GM18909 (cell line): ENCODE results near the gene ANXA4.
"Not testable (repeated sequence)": the region's sequence is repeated elsewhere in the genome, so short reads cannot be mapped to it uniquely, and the experiment has no call there.

Source experiments
- ATAC-seq: cut with Tn5 transposase; IDR thresholded peaks from one replicate; pipeline ENCODE4 v1.9.1; 2021; ENCODE audit warnings: mild to moderate bottlenecking; ENCODE audit not compliant: unreplicated experiment, poor library complexity

Gene ANXA4

DNA sequence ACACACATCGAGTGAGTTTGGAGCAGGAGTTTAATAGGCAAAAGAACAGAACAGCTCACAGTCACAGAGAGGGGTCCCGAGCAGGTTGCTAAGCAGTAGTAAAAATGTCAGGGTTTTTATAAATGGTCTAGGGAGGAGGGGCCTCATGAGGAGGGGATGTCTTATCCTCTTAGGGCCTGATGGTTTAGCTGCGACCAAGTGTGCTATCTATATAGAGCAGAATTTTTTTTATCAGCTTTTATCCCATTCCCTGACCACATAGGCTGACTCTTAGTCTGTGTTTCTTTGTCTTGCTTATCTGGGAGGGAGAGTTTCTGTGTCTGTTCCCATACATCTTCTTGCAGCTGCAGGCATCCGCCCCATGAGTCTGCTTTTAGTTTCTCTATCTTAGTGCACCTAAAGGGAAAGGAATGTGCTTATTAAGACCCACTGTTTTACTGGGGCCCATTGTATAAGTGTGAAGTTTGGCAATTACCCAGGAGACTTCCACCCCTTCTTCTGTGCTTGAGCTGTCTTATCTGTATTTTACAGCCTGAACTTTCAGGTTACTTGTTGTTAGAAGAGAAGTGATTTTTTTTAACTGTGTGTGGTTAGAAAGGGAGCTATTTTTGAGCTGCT is 57.1 kb downstream of the ANXA4 start:
- ATAC-seq, result peak; percentile 46

DNA sequence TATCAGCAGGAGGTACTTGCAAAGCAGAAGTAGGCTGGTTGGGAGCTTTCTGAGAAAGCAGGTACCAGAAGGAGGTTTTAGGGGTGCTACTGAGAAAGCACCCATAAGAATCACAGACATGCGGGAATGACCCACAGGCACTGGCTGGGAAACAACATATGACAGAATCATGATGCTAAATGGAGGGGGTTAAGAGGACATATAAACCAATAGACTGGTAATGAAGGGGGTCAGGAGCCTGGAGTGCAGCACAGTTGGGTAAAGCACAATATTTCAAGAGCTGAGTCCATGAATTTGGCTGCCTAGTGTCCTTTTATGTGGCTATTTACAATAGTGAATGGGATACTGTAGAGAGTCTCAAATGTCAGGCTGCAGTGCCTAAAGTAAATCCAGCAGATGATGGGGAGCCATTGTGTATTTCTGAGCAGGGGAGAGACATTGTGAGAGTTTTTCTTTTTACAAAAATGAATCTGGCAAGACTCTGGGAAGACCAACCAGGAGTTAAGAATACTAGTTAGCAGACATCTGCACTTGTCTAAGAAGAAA is 59.9 kb downstream of the ANXA4 start:
- ATAC-seq, result no peak

DNA sequence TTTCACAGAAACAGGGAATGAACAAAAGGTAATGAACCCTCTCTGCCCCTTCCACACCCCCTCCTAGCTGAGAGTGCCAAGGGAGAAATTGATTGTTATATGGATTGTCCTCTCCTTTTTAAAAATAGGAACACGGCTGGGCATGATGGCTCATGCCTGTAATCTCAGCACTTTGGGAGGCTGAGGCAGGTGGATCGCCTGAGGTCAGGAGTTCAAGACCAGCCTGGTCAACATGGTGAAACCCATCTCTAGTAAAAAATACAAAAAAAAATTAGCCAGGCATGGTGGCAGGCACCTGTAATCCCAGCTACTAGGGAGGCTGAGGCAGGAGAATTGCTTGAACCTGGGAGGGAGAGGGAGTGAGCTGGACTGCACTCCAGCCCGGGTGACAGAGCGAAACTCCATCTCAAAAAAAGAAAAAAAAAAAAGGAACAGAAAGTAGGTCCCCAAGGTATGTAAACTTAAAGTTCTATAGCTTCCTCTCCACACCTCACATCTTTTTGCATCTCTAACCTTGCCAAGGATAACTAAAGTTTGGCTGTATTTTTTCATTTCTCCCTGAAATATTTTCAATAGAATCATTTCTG is 60.9 kb downstream of the ANXA4 start:
- peak; percentile 54 for ATAC-seq

DNA sequence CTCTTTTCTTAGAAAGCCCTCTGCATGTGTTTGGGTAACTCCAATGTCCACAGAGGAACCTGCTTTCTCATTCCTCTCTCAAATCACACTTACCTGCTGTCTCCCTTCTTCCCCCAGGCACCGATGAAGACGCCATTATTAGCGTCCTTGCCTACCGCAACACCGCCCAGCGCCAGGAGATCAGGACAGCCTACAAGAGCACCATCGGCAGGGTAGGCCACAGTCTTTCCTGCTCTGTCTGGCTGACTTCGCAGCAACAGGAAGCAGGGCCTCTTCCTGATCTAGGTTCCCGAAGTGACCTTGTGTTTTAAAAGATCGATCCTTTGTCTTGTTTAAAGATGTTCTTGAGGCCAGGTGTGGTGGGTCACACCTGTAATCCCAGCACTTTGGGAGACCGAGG is 62.5 kb downstream of the ANXA4 start:
- no peak for ATAC-seq

DNA sequence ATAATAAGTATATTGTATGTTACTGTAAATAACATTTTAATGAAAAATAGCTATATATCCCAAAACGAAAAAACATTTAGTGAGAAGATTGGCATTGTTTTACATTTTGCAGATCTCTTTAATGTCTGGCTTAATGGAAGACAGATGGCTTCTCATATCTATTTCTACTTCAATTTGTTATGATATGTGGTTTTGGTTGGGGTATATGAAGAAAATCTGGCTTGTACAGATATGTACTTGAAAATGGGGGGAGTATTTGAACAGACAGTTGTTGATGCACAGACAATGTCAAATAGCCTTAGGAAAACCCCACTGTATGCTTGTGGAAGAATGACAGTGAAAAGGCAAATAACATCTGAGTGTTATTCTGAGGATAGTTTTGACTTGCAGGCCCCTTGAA is 64.0 kb downstream of the ANXA4 start:
- no peak for ATAC-seq

DNA sequence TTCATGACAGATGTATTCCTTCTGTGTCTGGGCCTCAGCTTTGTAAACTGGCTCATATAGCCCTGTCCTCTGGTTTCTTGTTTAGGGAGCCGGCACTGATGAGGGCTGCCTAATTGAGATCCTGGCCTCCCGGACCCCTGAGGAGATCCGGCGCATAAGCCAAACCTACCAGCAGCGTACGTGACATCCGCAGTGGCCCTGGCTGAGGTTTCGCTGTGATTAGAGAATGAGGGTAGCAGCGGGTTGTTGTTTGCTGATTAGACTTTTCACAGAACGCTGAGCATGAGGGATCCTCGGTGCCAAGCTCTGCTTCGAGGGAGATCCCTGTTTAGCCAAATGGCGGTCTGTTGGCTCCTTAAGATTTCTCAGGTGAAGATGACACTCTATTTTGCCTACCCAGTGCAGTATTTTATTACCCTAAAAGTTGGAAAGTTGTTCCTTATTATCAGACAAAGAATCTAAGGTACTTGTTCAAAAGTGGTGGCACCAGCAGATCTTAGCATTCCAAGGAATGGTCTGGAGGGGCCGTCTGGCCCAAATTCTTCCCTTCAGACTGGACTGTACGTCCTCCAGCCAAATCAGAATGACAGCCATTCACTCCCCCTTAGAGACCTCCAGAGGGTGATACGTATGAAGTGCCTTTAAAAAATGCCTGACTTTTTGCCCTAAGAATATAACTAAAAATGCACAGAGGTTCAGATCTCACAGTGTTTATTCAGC is 66.0 kb downstream of the ANXA4 start:
- no peak for ATAC-seq

DNA sequence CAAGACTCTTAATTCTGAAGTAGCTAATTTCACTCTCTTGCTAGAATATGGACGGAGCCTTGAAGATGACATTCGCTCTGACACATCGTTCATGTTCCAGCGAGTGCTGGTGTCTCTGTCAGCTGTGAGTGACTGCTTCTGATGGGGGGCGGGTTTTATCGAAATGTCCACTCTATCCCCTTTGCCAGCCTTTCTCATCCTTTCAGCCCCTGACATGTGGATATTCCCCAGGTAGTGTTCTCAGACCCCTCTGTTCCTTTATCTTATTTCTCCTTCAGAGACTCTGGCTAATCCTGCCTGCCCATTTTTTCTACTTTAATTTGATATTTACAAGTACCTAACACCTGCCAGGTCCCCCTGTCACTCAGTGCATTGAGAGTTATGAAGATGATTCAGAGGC is 68.6 kb downstream of the ANXA4 start:
- ATAC-seq, result no peak

DNA sequence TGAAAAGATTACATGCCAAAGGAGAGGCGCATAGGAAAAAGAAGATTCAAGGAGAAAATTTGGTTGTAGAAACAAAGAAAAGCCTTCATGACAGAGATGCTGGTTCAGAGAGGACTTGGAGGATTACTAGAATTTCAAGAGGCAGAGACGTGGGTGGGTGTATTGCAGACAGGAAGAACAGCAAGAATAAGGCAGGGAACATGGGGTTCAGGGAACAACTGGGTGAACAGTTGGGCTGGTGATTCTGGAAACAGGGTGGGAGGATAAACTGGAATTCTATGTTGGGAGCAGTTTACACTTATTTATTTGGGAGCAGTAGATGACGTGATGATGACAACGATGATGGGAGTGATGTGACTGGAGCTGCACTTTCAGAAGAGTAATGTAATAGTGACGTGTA is 69.1 kb downstream of the ANXA4 start:
- ATAC-seq, result no peak

DNA sequence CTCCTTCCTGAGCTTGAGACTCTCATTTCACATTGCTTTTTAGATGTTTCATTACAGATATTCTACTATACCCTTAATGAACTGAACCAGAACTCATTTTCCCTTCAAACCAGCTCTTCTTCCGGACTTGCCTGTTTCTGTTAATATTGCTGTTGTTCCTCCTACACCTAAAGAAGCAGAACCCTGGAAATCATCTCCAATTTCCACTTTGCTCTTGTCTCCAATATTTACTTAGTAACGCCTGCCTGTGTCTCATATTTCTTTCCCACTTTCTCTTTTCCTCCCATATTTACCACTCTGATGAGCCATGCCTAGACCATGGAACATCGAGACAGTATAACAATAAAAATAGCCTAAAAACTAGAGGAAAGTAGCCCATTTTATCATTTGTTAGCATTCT is 69.7 kb downstream of the ANXA4 start:
- ATAC-seq, result no peak

DNA sequence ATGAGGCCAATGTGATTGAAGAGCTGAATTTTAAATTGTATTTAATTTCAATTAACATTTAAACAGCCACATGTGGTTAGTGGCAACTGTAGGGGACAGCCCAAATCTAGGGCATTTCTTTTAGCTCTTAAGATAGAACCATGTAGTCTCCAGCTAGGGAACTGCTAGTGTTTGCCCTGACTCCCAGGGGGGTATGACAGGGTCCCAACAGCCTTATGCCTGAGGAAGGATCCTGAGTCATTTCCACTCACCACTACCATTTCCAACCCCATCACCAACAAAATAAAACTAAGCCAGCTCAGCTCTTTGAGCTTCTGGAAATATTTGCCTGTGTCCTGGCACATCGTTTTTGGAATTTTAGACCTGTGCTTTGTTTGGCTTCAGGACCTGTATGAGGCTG is 73.8 kb downstream of the ANXA4 start:
- ATAC-seq, result no peak

DNA sequence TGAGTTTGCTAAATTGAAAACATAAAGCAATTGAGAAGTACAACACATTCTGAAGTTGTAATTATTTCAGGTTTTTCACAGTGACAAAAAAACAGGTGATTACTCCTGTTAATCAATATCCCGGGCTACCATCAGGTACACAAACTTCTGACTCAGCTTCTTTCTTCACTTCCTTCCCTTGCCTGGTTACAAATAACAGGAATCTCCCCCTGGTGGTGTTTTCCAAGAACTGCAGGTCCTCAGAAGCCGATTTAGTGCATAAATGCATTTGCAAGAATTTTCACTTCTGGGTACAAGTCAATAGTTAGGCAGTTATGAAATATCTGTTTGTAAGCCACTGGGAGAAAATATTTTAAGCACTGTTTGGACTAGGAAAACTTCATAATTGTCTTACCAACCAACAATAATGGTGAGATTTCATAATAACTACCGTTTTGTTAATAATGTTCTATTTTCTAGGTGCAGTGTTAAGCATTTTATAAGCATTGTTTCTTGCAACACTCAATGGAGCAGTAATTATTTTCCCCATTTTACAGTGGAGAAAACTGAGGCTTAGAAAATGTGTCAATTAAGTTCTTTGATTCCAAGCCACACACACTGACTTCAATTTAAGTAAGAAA is 75.1 kb downstream of the ANXA4 start:
- ATAC-seq, result no peak

DNA sequence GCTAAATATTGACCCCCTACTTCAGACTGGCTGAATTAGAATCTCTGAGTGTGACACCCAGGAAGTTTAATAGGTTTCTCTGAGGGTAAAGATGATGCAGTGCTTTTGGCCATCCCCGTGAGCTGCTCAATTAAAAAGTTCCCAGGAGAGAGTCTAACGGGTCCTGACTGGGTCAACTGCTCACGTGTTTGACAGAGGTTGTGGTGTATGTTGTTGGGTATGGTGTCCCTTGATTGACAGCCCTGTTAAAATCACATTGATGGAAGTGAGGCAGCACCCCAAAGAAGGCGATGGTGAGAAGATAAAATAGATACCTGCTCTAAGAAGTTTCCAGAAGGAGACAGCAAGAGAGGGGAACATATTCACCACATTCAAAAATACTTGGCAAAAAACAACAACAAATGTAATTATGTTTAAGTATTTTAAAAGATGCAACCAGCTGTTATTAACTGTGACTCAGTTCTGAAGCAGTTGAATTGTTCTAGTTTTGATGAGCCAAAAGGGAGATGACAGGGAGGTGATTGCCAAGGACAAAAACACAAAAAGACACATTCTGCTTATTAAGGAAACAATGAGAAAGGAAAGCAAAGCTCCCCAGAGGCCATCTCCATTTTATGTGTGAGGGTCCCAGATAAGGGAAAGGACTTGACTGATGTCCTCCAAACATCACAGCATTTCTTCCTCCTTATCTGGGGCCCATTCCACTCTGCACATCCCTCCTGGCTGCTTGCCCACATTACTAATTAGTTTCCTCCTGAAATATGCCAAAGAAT is 76.0 kb downstream of the ANXA4 start:
- ATAC-seq, result no peak

DNA sequence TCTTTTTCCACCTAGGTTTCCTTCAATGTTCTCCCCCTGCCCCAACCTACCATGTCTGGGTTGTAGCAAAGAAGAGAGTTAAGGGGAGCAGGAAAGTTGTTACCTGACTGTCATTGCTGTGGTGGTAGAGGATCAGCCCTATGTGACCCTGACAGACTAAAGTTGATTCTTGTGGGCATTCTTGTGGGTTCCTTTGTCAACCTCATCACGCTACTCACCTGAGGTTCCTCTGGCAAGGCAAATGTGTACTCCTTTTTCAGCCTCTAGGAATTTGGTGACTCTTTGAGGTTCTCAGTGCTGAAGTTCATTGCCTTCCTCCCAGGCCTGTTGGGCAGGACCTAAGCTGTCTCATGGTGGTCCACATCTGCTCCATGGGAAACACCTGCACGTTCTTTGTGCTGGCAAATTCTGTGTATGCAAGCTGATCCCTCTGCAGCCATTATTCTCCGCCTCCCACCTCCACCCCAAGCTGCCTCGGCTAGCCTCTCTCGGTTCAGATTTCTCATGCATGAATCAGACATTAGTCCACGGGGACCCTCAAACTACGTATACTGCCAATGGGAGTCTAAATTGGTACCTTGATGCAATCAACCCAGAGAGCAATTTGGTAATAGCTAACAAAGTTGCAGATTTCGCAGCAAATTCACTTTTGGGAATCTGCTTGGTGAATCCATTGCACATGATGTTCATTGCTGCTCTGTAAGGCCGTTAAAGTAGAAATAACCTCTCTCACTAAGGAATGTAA is 86.0 kb downstream of the ANXA4 start:
- no peak for ATAC-seq

DNA sequence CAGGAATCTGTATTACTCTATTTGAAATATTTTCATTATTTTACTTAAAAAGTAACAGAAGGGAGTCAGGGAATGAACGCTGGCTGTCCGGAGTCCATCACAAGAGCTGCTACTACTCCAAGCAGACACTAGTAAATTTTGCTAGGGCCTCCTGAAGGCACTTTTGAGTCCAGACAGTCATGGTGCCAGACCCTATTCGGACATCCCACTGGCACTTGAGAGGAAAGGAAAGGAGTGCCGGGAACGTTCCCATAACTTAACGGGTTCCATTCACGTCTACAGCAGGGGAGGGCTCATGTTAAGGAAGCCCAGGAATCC is 87.0 kb downstream of the ANXA4 start:
- peak; percentile 4 for ATAC-seq

DNA sequence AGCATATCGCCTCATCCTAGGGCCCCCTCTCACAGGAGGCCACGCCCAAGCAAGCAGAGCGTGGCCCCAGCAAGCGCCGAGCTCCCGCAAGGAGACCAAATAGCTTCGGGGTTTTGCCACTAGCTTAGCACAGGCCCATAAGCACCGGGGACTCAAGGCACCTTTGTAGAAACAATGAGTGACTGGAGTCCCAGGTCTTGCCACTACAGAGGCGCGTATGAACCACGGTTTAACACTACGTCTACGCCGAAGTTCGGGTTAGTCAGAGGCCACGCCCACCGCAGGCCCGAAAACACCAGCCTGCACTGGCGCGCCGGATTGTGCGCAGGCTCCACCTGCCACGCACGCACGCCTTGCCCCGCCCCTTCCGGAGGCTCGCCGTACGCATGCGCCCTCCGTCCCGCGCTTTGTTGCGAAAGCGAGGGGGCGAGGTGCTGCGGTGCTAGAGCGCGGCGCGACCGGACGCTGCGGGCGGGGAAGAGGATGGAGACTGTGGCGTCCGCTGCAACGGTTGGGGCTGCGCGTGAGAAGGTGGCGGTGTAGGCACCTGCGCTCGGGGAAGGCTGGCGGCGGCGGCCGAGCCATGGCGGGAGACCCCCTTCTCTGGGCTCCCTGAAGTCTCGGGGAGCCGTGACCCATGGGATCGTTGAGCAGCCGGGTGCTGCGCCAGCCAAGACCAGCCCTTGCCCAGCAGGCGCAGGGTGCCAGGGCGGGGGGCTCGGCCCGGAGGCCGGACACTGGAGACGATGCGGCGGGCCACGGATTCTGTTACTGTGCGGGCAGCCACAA is 87.5 kb downstream of the ANXA4 start, which contains the start of gene GMCL1:
Gene GMCL1, plus strand, starts transcription at position 405 of the 789 bp plus-strand sequence. Its CDS starts 233 bp downstream, at position 638.
- peak; percentile 92 for ATAC-seq

DNA sequence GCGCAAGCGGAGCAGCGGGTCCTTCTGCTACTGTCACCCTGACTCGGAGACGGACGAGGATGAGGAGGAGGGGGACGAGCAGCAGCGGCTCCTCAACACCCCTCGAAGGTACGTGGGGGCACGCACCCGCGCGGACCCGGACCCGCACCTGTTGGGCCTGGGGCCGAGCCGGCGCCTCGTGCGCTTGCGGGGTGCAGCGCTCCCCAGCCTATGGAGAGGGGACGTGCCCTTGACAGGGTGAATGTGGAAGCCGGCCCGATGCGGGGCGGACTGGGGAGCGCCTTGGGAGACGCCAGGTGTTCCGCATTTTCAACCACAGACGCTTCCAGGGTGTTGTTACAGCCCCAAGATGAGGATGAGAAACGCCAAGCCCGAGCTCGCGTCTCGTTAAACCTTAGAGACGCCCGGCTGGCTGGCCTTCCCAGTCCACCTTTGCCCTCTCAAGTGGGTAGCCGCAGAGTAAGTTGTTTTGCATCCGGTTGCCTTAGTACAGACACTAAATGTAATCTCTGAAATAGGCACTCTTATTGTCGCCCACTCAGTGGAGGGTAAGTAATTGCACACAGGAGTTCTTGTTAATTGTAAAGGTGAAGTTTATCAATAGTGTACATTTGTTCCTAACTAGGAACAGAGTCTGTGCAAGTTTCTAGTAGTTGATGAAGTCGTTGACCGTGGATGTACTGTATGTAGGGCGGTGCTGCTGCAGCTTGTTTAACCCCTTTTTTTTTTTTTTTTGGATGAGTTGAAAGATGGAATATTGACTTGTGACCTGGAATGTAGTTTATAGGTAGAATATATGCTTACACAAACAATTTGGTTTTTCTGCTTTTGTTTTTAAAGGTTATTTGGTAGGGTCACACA is 88.3 kb downstream of the ANXA4 start:
- peak; percentile 28 for ATAC-seq

DNA sequence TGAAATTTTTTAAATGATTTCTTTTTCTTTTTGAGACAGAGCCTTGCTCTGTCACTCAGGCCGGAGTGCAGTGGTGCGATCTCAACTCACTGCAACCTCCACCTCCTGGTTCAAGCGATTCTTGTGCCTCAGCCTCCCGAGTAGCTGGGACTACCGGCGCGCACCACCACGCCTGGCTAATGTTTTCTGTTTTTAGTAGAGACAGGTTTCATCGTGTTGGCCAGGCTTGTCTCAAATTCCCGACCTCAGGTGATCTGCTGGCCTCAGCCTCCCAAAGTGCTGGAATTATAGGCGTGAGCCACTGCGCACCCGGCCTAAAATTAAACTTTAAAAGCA is 88.9 kb downstream of the ANXA4 start:
- not testable (repeated sequence) for ATAC-seq

DNA sequence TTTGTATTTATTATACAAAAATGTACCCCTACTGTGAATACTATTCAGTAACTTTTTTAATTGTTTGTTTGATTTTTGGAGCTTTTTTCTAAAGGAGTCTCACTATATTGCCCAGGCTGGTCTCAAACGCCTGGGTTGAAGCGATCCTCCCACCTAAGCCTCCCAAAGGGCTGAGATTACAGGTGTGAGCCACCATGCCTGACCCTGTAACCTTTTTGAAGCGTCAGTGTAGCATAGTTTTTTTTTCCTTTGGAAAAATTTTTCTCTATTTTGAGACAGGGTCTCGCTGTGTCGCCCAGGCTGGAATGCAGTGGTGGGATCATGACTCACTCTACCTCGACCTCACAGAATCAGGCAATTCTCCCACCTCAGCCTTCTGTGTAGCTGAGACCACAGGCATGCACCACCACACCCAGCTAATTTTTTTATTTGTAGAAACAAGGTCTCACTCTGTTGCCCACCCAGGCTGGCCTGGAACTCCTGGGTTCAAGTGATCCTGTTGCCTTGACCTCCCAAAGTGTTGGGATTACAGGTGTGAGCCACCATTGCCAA is 89.5 kb downstream of the ANXA4 start:
- ATAC-seq, result no peak
